OCI-LY3 (cell line): ENCODE results near the gene MBD2.

Experiments used
- H2AFZ ChIP-seq: fragments of 200-600, 300-600 bp; shearing (Covaris generic); 2 replicates; pipeline ENCODE4 v1.6.0; 2014; ENCODE audit warnings: antibody characterized with exemption, low read depth, low read length
- H3K27ac ChIP-seq: fragments of 200-600, 300-600 bp; sonication (generic); 2 replicates; pipeline ENCODE4 v1.5.1; 2014; ENCODE audit warnings: mild to moderate bottlenecking, low read length, moderate library complexity, mixed read lengths
- H3K27me3 ChIP-seq: fragments of 200-600, 300-600 bp; sonication (generic); 2 replicates; pipeline ENCODE4 v1.6.1; 2014; ENCODE audit warnings: low read depth, low read length, mixed read lengths
- H3K36me3 ChIP-seq: fragments of 200-600, 300-600 bp; sonication (generic); replicated peaks from 2 replicates; pipeline ENCODE3; 2014; ENCODE audit warnings: low read depth, low read length, mixed read lengths
- H3K4me1 ChIP-seq: fragments of 300-600, 200-600 bp; sonication (generic); 2 replicates; pipeline ENCODE4 v1.6.1; 2014; ENCODE audit warnings: low read length, mixed read lengths
- H3K4me2 ChIP-seq: fragments of 200-600, 300-600 bp; sonication (generic); 2 replicates; pipeline ENCODE4 v1.6.1; 2014; ENCODE audit warnings: low read length, mixed read lengths
- H3K4me3 ChIP-seq: fragments of 300-600, 200-600 bp; sonication (generic); 2 replicates; pipeline ENCODE4 v1.5.1; 2014; ENCODE audit warnings: antibody characterized with exemption, mild to moderate bottlenecking, low read length, moderate library complexity
- H3K79me2 ChIP-seq: fragments of 300-600, 200-600 bp; shearing (Covaris generic); 2 replicates; pipeline ENCODE4 v1.6.1; 2014; ENCODE audit warnings: mild to moderate bottlenecking, low read length, mixed read lengths
- H3K9ac ChIP-seq: fragments of 300-600, 200-600 bp; shearing (Covaris generic); 2 replicates; pipeline ENCODE4 v1.6.0; 2014; ENCODE audit warnings: mild to moderate bottlenecking, low read length, moderate library complexity
- H3K9me3 ChIP-seq: fragments of 200-600, 300-600 bp; shearing (Covaris generic); 2 replicates; pipeline ENCODE4 v1.6.1; 2014; ENCODE audit warnings: low read length, mixed read lengths; ENCODE audit not compliant: insufficient read depth
- H4K20me1 ChIP-seq: fragments of 200-600, 300-600 bp; sonication (generic); 2 replicates; pipeline ENCODE4 v1.6.1; 2016; ENCODE audit warnings: low read length, mixed read lengths; ENCODE audit not compliant: insufficient read depth
- EZH2phosphoT487 ChIP-seq: fragments of 200-600 bp; shearing (Covaris generic); IDR thresholded peaks from 2 replicates; pipeline ENCODE4 v1.6.1; 2018; ENCODE audit warnings: antibody characterized with exemption, mixed run types, low read depth
- TF ChIP-seq, protein P1 (sequence below): fragments of 200-600, 300-600 bp; sonication (generic); IDR thresholded peaks from 2 replicates; pipeline ENCODE4 v1.5.1; 2014; ENCODE audit warnings: antibody characterized with exemption, low read length, low read depth

The MBD2 gene

GRCh38 chr18:54229421-54230059 lies 5.1 kb upstream of the MBD2 start:
- H3K27ac ChIP-seq = no peak overlapping the region
- peak overlapping the region; percentile 58 for H2AFZ ChIP-seq
- no peak overlapping the region for H3K9ac ChIP-seq
- no peaks in the 10 kb centered on the region for H4K20me1 ChIP-seq
- no peaks in the 10 kb centered on the region for H3K9me3 ChIP-seq
- H3K27me3 ChIP-seq = 0 out of 2 replicates have a peak, but pooled peaks cover 3% of the 10 kb centered on the region
- peaks cover 5% of the 10 kb centered on the region for H3K4me1 ChIP-seq
- no peaks in the 10 kb centered on the region for H3K79me2 ChIP-seq
- H3K4me3 ChIP-seq = no peak overlapping the region
- H3K4me2 ChIP-seq = no peak overlapping the region
- H3K36me3 ChIP-seq = no peaks in the 10 kb centered on the region
- no peak for TF ChIP-seq EZH2phosphoT487
- TF ChIP-seq, protein P1, sequence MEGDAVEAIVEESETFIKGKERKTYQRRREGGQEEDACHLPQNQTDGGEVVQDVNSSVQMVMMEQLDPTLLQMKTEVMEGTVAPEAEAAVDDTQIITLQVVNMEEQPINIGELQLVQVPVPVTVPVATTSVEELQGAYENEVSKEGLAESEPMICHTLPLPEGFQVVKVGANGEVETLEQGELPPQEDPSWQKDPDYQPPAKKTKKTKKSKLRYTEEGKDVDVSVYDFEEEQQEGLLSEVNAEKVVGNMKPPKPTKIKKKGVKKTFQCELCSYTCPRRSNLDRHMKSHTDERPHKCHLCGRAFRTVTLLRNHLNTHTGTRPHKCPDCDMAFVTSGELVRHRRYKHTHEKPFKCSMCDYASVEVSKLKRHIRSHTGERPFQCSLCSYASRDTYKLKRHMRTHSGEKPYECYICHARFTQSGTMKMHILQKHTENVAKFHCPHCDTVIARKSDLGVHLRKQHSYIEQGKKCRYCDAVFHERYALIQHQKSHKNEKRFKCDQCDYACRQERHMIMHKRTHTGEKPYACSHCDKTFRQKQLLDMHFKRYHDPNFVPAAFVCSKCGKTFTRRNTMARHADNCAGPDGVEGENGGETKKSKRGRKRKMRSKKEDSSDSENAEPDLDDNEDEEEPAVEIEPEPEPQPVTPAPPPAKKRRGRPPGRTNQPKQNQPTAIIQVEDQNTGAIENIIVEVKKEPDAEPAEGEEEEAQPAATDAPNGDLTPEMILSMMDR = no peak

GRCh38 chr18:54228364-54228763 lies 3.9 kb upstream of the MBD2 start:
- peaks cover 6% of the 10 kb centered on the region for H3K4me1 ChIP-seq
- no peaks in the 10 kb centered on the region for H3K9me3 ChIP-seq
- no peak overlapping the region for H3K9ac ChIP-seq
- H3K79me2 ChIP-seq = peaks cover 11% of the 10 kb centered on the region
- no peak overlapping the region for H2AFZ ChIP-seq
- TF ChIP-seq, protein P1 = no peak
- no peak for TF ChIP-seq EZH2phosphoT487
- H4K20me1 ChIP-seq = peaks cover 3% of the 10 kb centered on the region
- no peak overlapping the region for H3K27ac ChIP-seq
- no peak overlapping the region for H3K4me2 ChIP-seq
- no peak overlapping the region for H3K4me3 ChIP-seq
- no peaks in the 10 kb centered on the region for H3K27me3 ChIP-seq
- H3K36me3 ChIP-seq = no peaks in the 10 kb centered on the region

- Histone ChIP-seq H3K4me3 (peak overlapping the region; percentile 81), H3K4me2 (peak overlapping the region; percentile 85), H3K79me2 (peaks cover 58% of the 10 kb centered on the region), H3K9ac (peak overlapping the region; percentile 73), H3K9me3 (no peaks in the 10 kb centered on the region), H3K27ac (peak overlapping the region; percentile 45), H3K27me3 (no peaks in the 10 kb centered on the region), H4K20me1 (peaks cover 45% of the 10 kb centered on the region), H3K36me3 (peaks cover 28% of the 10 kb centered on the region), H2AFZ (no peak overlapping the region), H3K4me1 (peaks cover 37% of the 10 kb centered on the region)
- TF ChIP-seq, protein P1 = no peak
- TF ChIP-seq EZH2phosphoT487 = no peak
Measured at GRCh38 chr18:54223568-54224241, 764 bp downstream of the MBD2 start.

- Histone ChIP-seq H3K79me2 (peaks cover 64% of the 10 kb centered on the region), H3K4me2 (peak overlapping the region; percentile 85), H3K9ac (peak overlapping the region; percentile 73), H4K20me1 (peaks cover 52% of the 10 kb centered on the region), H3K4me1 (peaks cover 44% of the 10 kb centered on the region), H3K36me3 (peaks cover 28% of the 10 kb centered on the region), H3K4me3 (peak overlapping the region; percentile 81), H3K9me3 (no peaks in the 10 kb centered on the region), H2AFZ (no peak overlapping the region), H3K27me3 (no peaks in the 10 kb centered on the region), H3K27ac (peak overlapping the region; percentile 45)
- no peak for TF ChIP-seq EZH2phosphoT487
- TF ChIP-seq, protein P1 = peak; percentile 95
Measured at GRCh38 chr18:54222922-54223567, 1.4 kb downstream of the MBD2 start.
